ENCODE data around the gene POLE. TPM values are rescaled to one million over a fixed set of nuclear protein-coding genes. Genes with fewer than 3 reads are reported as not detected.

The POLE gene
- total RNA-seq, 3 donors from 2014 or later (not counting 1 experiment from before 2014, with no cell fraction given), result 58.7 to 66.0 (median 65.0) TPM

DNA sequence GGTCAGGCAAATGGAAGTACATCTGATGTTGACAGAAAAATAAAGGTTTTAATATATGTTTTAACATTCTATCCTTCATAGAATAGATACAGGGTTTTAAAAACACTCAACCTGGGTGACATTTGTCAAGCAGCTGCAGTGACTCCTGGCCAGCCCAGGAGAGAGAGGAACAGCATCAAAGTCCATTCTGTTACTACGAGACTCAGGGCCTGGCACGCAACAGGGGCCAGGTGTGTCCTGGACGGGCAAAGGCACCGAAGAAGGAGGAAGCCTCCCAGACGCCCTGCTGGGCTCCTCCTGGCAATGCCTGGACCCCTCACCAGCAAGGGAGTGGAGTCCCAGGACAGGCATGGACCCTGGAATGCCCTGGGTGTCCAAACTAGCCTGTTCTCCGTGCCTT is 98.8 kb downstream of the POLE start:
- Mint-ChIP-seq H3K27ac (no peak overlapping the region), H3K4me3 (no peak overlapping the region), H3K27me3 (ENCODE audit: low read depth in 2 of 2) (no peaks in the 10 kb centered on the region), H3K9me3 (no peaks in the 10 kb centered on the region), H3K4me1 (no peaks in the 10 kb centered on the region), H3K36me3 (no peaks in the 10 kb centered on the region)
- WGBS (ENCODE audit: insufficient coverage), result 88% methylated on average over 6 of the region's 6 CpGs
- Histone ChIP-seq H3K27me3 (ENCODE audit: control insufficient read depth, insufficient read depth, low read length) (no peaks in the 10 kb centered on the region), H3K4me3 (ENCODE audit: low read length) (no peak overlapping the region), H3K4me1 (ENCODE audit: control insufficient read depth, insufficient read depth, low read length) (no peaks in the 10 kb centered on the region), H3K9me3 (ENCODE audit: control insufficient read depth, insufficient read depth, low read length) (no peaks in the 10 kb centered on the region), H3K27ac (ENCODE audit: low read length) (no peak overlapping the region), H3K36me3 (ENCODE audit: control insufficient read depth, insufficient read depth, low read length) (peaks cover 5% of the 10 kb centered on the region)
- intact Hi-C loops (cut with micrococcal nuclease), result no loop called here
- TF ChIP-seq, protein P1, sequence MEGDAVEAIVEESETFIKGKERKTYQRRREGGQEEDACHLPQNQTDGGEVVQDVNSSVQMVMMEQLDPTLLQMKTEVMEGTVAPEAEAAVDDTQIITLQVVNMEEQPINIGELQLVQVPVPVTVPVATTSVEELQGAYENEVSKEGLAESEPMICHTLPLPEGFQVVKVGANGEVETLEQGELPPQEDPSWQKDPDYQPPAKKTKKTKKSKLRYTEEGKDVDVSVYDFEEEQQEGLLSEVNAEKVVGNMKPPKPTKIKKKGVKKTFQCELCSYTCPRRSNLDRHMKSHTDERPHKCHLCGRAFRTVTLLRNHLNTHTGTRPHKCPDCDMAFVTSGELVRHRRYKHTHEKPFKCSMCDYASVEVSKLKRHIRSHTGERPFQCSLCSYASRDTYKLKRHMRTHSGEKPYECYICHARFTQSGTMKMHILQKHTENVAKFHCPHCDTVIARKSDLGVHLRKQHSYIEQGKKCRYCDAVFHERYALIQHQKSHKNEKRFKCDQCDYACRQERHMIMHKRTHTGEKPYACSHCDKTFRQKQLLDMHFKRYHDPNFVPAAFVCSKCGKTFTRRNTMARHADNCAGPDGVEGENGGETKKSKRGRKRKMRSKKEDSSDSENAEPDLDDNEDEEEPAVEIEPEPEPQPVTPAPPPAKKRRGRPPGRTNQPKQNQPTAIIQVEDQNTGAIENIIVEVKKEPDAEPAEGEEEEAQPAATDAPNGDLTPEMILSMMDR (IDR thresholded peaks at IDR 0.05), result no peak
- ATAC-seq (no peak), DNase-seq (no peak)

GRCh38 chr12:132587781-132588180 is 99.4 kb downstream of the POLE start:
- no peaks in the 10 kb centered on the region for H3K27me3 Mint-ChIP-seq (ENCODE audit: low read depth in 2 of 2)
- no peaks in the 10 kb centered on the region for H3K9me3 Mint-ChIP-seq
- DNase-seq (no peak), ATAC-seq (no peak)
- TF ChIP-seq, protein P1 (IDR thresholded peaks at IDR 0.05), result no peak
- Histone ChIP-seq H3K9me3 (ENCODE audit: control insufficient read depth, insufficient read depth, low read length) (no peaks in the 10 kb centered on the region), H3K4me3 (ENCODE audit: low read length) (no peak overlapping the region), H3K36me3 (ENCODE audit: control insufficient read depth, insufficient read depth, low read length) (peaks cover 5% of the 10 kb centered on the region), H3K27me3 (ENCODE audit: control insufficient read depth, insufficient read depth, low read length) (no peaks in the 10 kb centered on the region), H3K27ac (ENCODE audit: low read length) (no peak overlapping the region), H3K4me1 (ENCODE audit: control insufficient read depth, insufficient read depth, low read length) (no peaks in the 10 kb centered on the region)
- no peaks in the 10 kb centered on the region for H3K4me1 Mint-ChIP-seq
- H3K36me3 Mint-ChIP-seq, result no peaks in the 10 kb centered on the region
- H3K27ac Mint-ChIP-seq, result no peak overlapping the region
- H3K4me3 Mint-ChIP-seq, result no peak overlapping the region
- intact Hi-C loops (cut with micrococcal nuclease), result no loop called here
- 79% methylated on average over 3 of the region's 3 CpGs for WGBS (ENCODE audit: insufficient coverage)

- H3K4me3 ChIP-seq (ENCODE audit: low read length), result no peak overlapping the region
- no peaks in the 10 kb centered on the region for H3K4me1 ChIP-seq (ENCODE audit: control insufficient read depth, insufficient read depth, low read length)
- ATAC-seq (no peak), DNase-seq (no peak)
- Mint-ChIP-seq H3K27me3 (ENCODE audit: low read depth in 2 of 2) (no peaks in the 10 kb centered on the region), H3K27ac (no peak overlapping the region), H3K4me3 (no peak overlapping the region), H3K9me3 (no peaks in the 10 kb centered on the region), H3K36me3 (no peaks in the 10 kb centered on the region), H3K4me1 (no peaks in the 10 kb centered on the region)
- H3K9me3 ChIP-seq (ENCODE audit: control insufficient read depth, insufficient read depth, low read length), result no peaks in the 10 kb centered on the region
- intact Hi-C loops (cut with micrococcal nuclease), result no loop called here
- TF ChIP-seq, protein P1 (IDR thresholded peaks at IDR 0.05), result no peak
- WGBS (ENCODE audit: insufficient coverage), result 90% methylated on average over 18 of the region's 18 CpGs
- peaks cover 5% of the 10 kb centered on the region for H3K36me3 ChIP-seq (ENCODE audit: control insufficient read depth, insufficient read depth, low read length)
- no peaks in the 10 kb centered on the region for H3K27me3 ChIP-seq (ENCODE audit: control insufficient read depth, insufficient read depth, low read length)
- no peak overlapping the region for H3K27ac ChIP-seq (ENCODE audit: low read length)
Observed at GRCh38 chr12:132586929-132587328, 100.2 kb downstream of the POLE start.

- DNase-seq, result no peak
- intact Hi-C loops (cut with micrococcal nuclease), result no loop called here
- Histone ChIP-seq H3K4me1 (ENCODE audit: control insufficient read depth, insufficient read depth, low read length) (no peaks in the 10 kb centered on the region), H3K27me3 (ENCODE audit: control insufficient read depth, insufficient read depth, low read length) (no peaks in the 10 kb centered on the region), H3K27ac (ENCODE audit: low read length) (no peak overlapping the region), H3K9me3 (ENCODE audit: control insufficient read depth, insufficient read depth, low read length) (no peaks in the 10 kb centered on the region), H3K4me3 (ENCODE audit: low read length) (no peak overlapping the region), H3K36me3 (ENCODE audit: control insufficient read depth, insufficient read depth, low read length) (peaks cover 5% of the 10 kb centered on the region)
- ATAC-seq, result no peak
- 89% methylated on average over 24 of the region's 24 CpGs for WGBS (ENCODE audit: insufficient coverage)
- Mint-ChIP-seq H3K36me3 (no peaks in the 10 kb centered on the region), H3K9me3 (no peaks in the 10 kb centered on the region), H3K4me1 (no peaks in the 10 kb centered on the region), H3K27me3 (ENCODE audit: low read depth in 2 of 2) (no peaks in the 10 kb centered on the region), H3K4me3 (no peak overlapping the region), H3K27ac (no peak overlapping the region)
- TF ChIP-seq, protein P1 (IDR thresholded peaks at IDR 0.05), result no peak
Observed at GRCh38 chr12:132585177-132585576, 102.0 kb downstream of the POLE start.
